IPS-18c (cell line): Measurements from ENCODE around the gene CPO.
"Not testable (repeated sequence)": the region's sequence is repeated elsewhere in the genome, so short reads cannot be mapped to it uniquely, and the experiment has no call there.

Source experiments
- H3K4me3 ChIP-seq: 2 replicates; pipeline ENCODE4 v1.7.0; 2013; ENCODE audit warnings: low read depth, mild to moderate bottlenecking, low read length, moderate library complexity; ENCODE audit not compliant: insufficient read depth
- H3K9me3 ChIP-seq: one replicate; pipeline ENCODE4 v1.6.1; 2013; ENCODE audit warnings: mild to moderate bottlenecking, low read length, moderate library complexity; ENCODE audit not compliant: control insufficient read depth, insufficient read depth

The CPO gene

GRCh38 chr2:206939340-206939739 is at the start of gene CPO:
Gene CPO, plus strand, starts transcription at chr2:206939518. Its CDS starts 82 bp downstream, at chr2:206939600.
- H3K4me3 ChIP-seq: no peak within 1 kb of the TSS
- H3K9me3 ChIP-seq: no peaks in the 10 kb centered on the region

GRCh38 chr2:206890179-206890578 is 49.1 kb upstream of the CPO start:
- Histone ChIP-seq H3K9me3 (no peaks in the 10 kb centered on the region), H3K4me3 (no peak overlapping the region)

GRCh38 chr2:206890926-206891325 is 48.4 kb upstream of the CPO start:
- Histone ChIP-seq H3K9me3 (no peaks in the 10 kb centered on the region), H3K4me3 (no peak overlapping the region)

- no peaks in the 10 kb centered on the region for H3K9me3 ChIP-seq
- H3K4me3 ChIP-seq: no peak overlapping the region
These were observed 24.2 kb upstream of the CPO start for GRCh38 chr2:206915121-206915520.

- no peaks in the 10 kb centered on the region for H3K9me3 ChIP-seq
These were observed 21.1 kb upstream of the CPO start for GRCh38 chr2:206918263-206918662.

GRCh38 chr2:206920310-206920709 is 19.0 kb upstream of the CPO start:
- Histone ChIP-seq H3K9me3 (no peaks in the 10 kb centered on the region), H3K4me3 (no peak overlapping the region)

More at GRCh38 chr2:206918263-206918662, 21.1 kb upstream of the CPO start:
- H3K4me3 ChIP-seq: no peak overlapping the region

GRCh38 chr2:206920951-206921350 is 18.4 kb upstream of the CPO start:
- no peaks in the 10 kb centered on the region for H3K9me3 ChIP-seq

GRCh38 chr2:206921529-206921928 is 17.8 kb upstream of the CPO start:
- H3K4me3 ChIP-seq: no peak overlapping the region
- no peaks in the 10 kb centered on the region for H3K9me3 ChIP-seq

More at GRCh38 chr2:206920951-206921350, 18.4 kb upstream of the CPO start:
- no peak overlapping the region for H3K4me3 ChIP-seq

- no peaks in the 10 kb centered on the region for H3K9me3 ChIP-seq
These were observed 3.1 kb upstream of the CPO start for GRCh38 chr2:206935991-206936842.

GRCh38 chr2:206936843-206937230 is 2.5 kb upstream of the CPO start:
- no peak overlapping the region for H3K4me3 ChIP-seq
- H3K9me3 ChIP-seq: no peaks in the 10 kb centered on the region

More at GRCh38 chr2:206935991-206936842, 3.1 kb upstream of the CPO start:
- H3K4me3 ChIP-seq: no peak overlapping the region

GRCh38 chr2:206937555-206937954 is 1.8 kb upstream of the CPO start:
- no peak overlapping the region for H3K4me3 ChIP-seq
- H3K9me3 ChIP-seq: no peaks in the 10 kb centered on the region

- no peaks in the 10 kb centered on the region for H3K9me3 ChIP-seq
- H3K4me3 ChIP-seq: no peak overlapping the region
These were observed 1.2 kb downstream of the CPO start for GRCh38 chr2:206940546-206940945.

GRCh38 chr2:206942592-206943478 is 3.5 kb downstream of the CPO start:
- Histone ChIP-seq H3K9me3 (no peaks in the 10 kb centered on the region), H3K4me3 (no peak overlapping the region)

- peaks cover 10% of the 10 kb centered on the region for H3K9me3 ChIP-seq
- H3K4me3 ChIP-seq: not testable (repeated sequence)
These were observed 14.1 kb downstream of the CPO start for GRCh38 chr2:206953404-206953803.

- Histone ChIP-seq H3K9me3 (peaks cover 10% of the 10 kb centered on the region), H3K4me3 (no peak overlapping the region)
These were observed 15.9 kb downstream of the CPO start for GRCh38 chr2:206955253-206955652.

GRCh38 chr2:206958261-206958660 is 18.9 kb downstream of the CPO start:
- Histone ChIP-seq H3K4me3 (no peak overlapping the region), H3K9me3 (peaks cover 10% of the 10 kb centered on the region)

GRCh38 chr2:206962966-206963365 is 23.6 kb downstream of the CPO start:
- H3K4me3 ChIP-seq: no peak overlapping the region
- no peaks in the 10 kb centered on the region for H3K9me3 ChIP-seq
